T-helper 17 cell (primary cell): ENCODE data around the gene DUSP22. TPM values are rescaled to one million over a fixed set of nuclear protein-coding genes. Genes with fewer than 3 reads are reported as not detected.

Source experiments
- ATAC-seq: fragments of 150-1000 bp; cut with Tn5 transposase; 2 replicates; pipeline ENCODE4 v1.10.0; 2021; ENCODE audit warnings: mild to moderate bottlenecking, moderate library complexity
- DNase-seq, 3 donors: peaks; one replicate each; pipeline versions ENCODE4 v3.0.0 to v3.0.0-alpha.2; 2020 to 2021
- H3K9me3 ChIP-seq: one replicate; pipeline ENCODE4 v1.7.0; 2013; ENCODE audit warnings: low read length, mild to moderate bottlenecking; ENCODE audit not compliant: control insufficient read depth, poor library complexity, severe bottlenecking
- H3K27ac Mint-ChIP-seq: one replicate; pipeline ENCODE4 v1.8.0; 2022; ENCODE audit warnings: mild to moderate bottlenecking, moderate library complexity, mixed read lengths
- H3K27me3 Mint-ChIP-seq: one replicate; pipeline ENCODE4 v1.8.0; 2022; ENCODE audit warnings: mixed read lengths
- H3K36me3 Mint-ChIP-seq: one replicate; pipeline ENCODE4 v1.8.0; 2022; ENCODE audit warnings: low read depth, mixed read lengths
- H3K4me1 Mint-ChIP-seq: one replicate; pipeline ENCODE4 v1.8.0; 2022; ENCODE audit warnings: mild to moderate bottlenecking, mixed read lengths
- H3K4me3 Mint-ChIP-seq: one replicate; pipeline ENCODE4 v1.8.0; 2022; ENCODE audit warnings: mild to moderate bottlenecking, moderate library complexity, mixed read lengths
- total RNA-seq, 4 donors: library from RNA in 2 of 4; stranded (reverse) in 2 of 4; gene quantifications; one replicate each; pipeline ENCODE4 v1.2.3 and lab custom pipeline; 2022 to 2026

The DUSP22 gene
- total RNA-seq, 2 donors from 2014 or later = 26.9 to 38.1 TPM

DNA sequence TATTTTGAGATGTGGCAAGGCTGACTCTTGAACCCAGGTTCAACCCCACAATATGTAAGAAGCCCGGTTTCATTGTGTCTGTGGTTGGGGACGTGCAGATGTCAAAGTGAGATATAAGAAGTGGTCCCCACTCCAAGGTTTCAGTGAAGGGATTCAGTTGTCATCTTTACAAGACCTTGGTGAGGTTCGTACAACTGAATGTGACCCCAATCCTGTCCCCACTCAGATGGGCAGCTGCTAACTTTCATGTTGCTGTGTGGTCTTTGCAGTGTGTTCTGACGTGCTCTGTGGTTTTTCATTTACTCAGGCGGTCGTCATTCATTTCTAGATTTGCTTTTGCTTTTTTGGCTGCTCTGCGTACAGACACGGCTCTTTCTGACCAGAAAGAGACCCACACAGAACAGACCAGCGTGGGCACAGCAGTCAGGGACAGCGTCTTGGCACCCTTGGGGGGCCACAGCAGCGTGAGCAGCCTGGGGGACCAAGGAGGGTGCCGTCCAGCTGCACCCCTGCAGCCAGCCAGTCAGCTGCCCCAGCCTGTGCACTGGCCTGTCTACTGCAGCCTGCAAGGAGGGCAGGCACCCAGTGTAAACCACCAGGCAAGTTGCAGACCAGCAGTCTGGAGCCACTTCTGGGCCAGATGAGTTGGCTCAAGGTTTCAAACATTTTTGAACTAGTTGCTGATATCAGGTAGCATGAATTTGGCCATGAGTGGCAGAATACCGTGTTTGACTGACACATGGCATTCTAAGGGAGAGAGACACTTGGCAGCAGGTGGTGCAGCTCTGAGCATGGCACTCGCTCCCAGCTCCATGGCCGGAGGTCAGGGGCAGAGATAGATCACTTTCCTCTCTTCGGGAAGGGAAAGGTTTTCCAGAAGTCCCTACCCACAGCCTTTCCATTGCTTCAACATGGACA is 49.9 kb downstream of the DUSP22 start:
- Mint-ChIP-seq H3K27me3 (no peaks in the 10 kb centered on the region), H3K27ac (no peak overlapping the region), H3K4me1 (peaks cover 15% of the 10 kb centered on the region), H3K36me3 (no peaks in the 10 kb centered on the region), H3K4me3 (no peak overlapping the region)
- no peaks in the 10 kb centered on the region for H3K9me3 ChIP-seq
- DNase-seq (no peak), ATAC-seq (no peak)

DNA sequence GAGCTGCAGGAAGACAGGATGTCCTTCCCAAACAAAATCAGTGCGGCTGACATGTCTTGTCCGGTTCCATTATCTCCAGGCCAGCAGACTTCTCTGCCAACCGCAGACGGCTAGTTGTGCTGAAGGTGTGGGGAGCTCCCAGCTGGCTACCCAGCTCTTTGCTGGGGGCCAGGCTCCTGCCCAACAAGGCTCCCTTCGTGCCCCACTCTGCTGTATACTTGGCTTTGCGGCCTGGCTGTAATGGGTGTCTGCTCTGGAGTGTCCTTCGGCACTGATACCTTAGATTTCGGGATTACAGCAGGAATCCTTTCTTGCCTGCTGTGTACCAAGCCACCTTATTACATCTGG is 50.5 kb downstream of the DUSP22 start:
- H3K9me3 ChIP-seq = no peaks in the 10 kb centered on the region
- H3K27me3 Mint-ChIP-seq = no peaks in the 10 kb centered on the region
- H3K27ac Mint-ChIP-seq = no peak overlapping the region
- H3K36me3 Mint-ChIP-seq = no peaks in the 10 kb centered on the region
- ATAC-seq = no peak
- DNase-seq = no peak
- H3K4me3 Mint-ChIP-seq = no peak overlapping the region
- H3K4me1 Mint-ChIP-seq = peaks cover 13% of the 10 kb centered on the region

- H3K9me3 ChIP-seq = no peaks in the 10 kb centered on the region
- peaks cover 9% of the 10 kb centered on the region for H3K4me1 Mint-ChIP-seq
- no peak overlapping the region for H3K27ac Mint-ChIP-seq
- ATAC-seq = no peak
- H3K27me3 Mint-ChIP-seq = no peaks in the 10 kb centered on the region
- H3K4me3 Mint-ChIP-seq = no peak overlapping the region
- no peaks in the 10 kb centered on the region for H3K36me3 Mint-ChIP-seq
- no peak for DNase-seq
Observed at GRCh38 chr6:343226-343935, 51.1 kb downstream of the DUSP22 start.

GRCh38 chr6:343960-344815 is 51.9 kb downstream of the DUSP22 start:
- Mint-ChIP-seq H3K27ac (no peak overlapping the region), H3K36me3 (peaks cover 3% of the 10 kb centered on the region), H3K27me3 (no peaks in the 10 kb centered on the region), H3K4me1 (peaks cover 5% of the 10 kb centered on the region), H3K4me3 (no peak overlapping the region)
- no peak for DNase-seq
- H3K9me3 ChIP-seq = no peaks in the 10 kb centered on the region
- no peak for ATAC-seq

DNA sequence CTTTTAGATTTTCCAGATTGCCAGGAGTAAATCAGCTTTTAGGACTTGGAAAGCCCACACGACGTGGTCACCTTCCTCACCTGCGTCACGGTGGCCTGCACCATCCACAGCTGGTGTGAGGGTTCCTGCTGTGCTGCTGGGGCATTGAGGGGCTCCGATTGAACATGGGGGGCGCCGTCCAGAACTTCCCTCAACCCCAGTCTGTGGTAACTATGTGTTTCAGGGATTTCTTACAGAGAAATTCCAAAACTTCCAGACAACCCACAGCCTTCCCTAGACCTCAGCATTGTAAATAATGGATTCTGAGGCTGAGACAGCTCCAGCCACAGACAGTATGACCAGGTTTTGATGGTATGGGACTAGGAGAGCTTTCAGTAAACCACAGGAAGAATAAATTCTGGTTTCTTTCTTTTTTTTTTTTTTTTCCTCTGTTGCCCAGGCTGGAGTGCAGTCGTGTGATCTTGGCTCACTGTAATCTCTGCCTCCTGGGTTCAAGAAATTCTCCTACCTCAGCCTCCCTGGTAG is 52.6 kb downstream of the DUSP22 start:
- Mint-ChIP-seq H3K27me3 (no peaks in the 10 kb centered on the region), H3K36me3 (peaks cover 3% of the 10 kb centered on the region), H3K4me3 (no peak overlapping the region), H3K27ac (no peak overlapping the region), H3K4me1 (no peaks in the 10 kb centered on the region)
- H3K9me3 ChIP-seq = no peaks in the 10 kb centered on the region
- ATAC-seq (no peak), DNase-seq (no peak)

- Mint-ChIP-seq H3K4me3 (no peak overlapping the region), H3K27me3 (no peaks in the 10 kb centered on the region), H3K27ac (no peak overlapping the region), H3K4me1 (no peaks in the 10 kb centered on the region), H3K36me3 (peaks cover 3% of the 10 kb centered on the region)
- DNase-seq = no peak
- ATAC-seq = no peak
- H3K9me3 ChIP-seq = no peaks in the 10 kb centered on the region
Observed at GRCh38 chr6:345747-346385, 53.6 kb downstream of the DUSP22 start.

GRCh38 chr6:346386-347030 is 54.2 kb downstream of the DUSP22 start:
- Mint-ChIP-seq H3K27me3 (no peaks in the 10 kb centered on the region), H3K27ac (no peak overlapping the region), H3K36me3 (peaks cover 3% of the 10 kb centered on the region), H3K4me1 (no peaks in the 10 kb centered on the region), H3K4me3 (no peak overlapping the region)
- ATAC-seq = no peak
- DNase-seq = no peak
- H3K9me3 ChIP-seq = no peaks in the 10 kb centered on the region

- H3K36me3 Mint-ChIP-seq = peaks cover 3% of the 10 kb centered on the region
- H3K27me3 Mint-ChIP-seq = no peaks in the 10 kb centered on the region
- DNase-seq = no peak
- ATAC-seq = peak; percentile 65
- no peak overlapping the region for H3K4me3 Mint-ChIP-seq
- no peaks in the 10 kb centered on the region for H3K9me3 ChIP-seq
- H3K4me1 Mint-ChIP-seq = no peaks in the 10 kb centered on the region
- no peak overlapping the region for H3K27ac Mint-ChIP-seq
Observed at GRCh38 chr6:347232-347631, 54.9 kb downstream of the DUSP22 start.

DNA sequence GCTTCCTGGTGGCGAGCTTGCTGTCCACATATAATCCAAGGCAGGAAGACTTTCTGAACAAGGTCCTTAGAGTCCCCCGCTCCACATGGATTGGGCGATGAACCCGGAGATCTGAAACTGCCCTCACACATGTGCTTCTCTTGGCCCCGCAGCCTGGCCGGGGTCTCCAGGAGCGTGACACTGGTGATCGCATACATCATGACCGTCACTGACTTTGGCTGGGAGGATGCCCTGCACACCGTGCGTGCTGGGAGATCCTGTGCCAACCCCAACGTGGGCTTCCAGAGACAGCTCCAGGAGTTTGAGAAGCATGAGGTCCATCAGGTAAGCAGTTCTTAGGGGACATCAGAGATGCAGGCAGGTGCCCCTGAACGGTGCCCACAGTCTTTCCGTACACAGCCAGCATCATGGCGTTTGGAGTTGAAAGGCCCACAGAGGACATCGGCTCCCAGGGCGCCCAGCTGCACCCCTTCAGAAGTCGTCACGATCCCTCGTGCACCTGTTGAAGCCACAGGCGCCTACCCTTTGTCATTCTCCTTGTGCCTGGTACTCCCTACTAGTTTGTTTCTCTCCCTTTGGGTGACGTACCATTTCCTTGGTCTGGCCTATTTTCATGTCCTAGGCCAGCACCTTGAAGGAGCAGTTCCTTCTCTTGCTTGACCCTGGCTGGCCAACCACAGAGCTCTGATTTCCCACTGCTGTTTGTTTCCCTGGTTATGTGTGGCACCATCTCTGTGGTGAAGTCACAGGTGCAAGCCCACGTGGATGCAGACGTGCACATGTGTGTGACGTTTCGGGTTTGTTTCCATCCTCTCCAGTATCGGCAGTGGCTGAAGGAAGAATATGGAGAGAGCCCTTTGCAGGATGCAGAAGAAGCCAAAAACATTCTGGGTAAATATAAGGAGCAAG is 55.9 kb downstream of the DUSP22 start:
- Mint-ChIP-seq H3K4me1 (no peaks in the 10 kb centered on the region), H3K27me3 (no peaks in the 10 kb centered on the region), H3K27ac (no peak overlapping the region), H3K4me3 (no peak overlapping the region), H3K36me3 (peaks cover 3% of the 10 kb centered on the region)
- no peaks in the 10 kb centered on the region for H3K9me3 ChIP-seq
- DNase-seq (no peak), ATAC-seq (no peak)

DNA sequence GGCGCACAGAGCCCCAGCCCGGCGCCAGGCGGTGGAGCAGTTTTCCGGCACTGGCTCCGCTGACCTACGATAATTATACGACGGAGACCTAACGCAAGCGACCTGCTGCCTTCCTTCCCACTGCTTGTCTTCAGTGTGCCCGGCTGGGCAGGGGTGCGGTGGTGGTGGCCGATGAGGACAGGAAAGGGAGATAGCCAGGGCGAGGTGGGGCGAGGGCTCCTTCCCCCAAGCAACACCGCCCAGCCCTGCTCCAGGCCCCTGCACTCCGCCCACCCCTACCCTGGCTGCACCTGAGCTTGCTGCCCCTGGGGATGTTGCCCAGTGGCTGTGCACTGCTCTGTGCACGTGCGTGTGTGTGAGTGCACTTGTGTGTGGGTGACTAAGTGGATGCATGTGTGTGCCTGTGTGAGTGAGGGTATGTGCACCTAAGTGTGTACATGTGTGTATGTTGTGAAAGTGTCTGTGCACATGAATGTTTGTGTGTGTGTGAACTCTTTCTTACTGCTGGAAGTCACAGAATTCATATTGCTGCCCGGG is 56.6 kb downstream of the DUSP22 start:
- H3K27ac Mint-ChIP-seq = no peak overlapping the region
- DNase-seq (no peak), ATAC-seq (no peak)
- H3K27me3 Mint-ChIP-seq = no peaks in the 10 kb centered on the region
- H3K4me3 Mint-ChIP-seq = no peak overlapping the region
- H3K9me3 ChIP-seq = no peaks in the 10 kb centered on the region
- peaks cover 4% of the 10 kb centered on the region for H3K36me3 Mint-ChIP-seq
- H3K4me1 Mint-ChIP-seq = peaks cover 1% of the 10 kb centered on the region

DNA sequence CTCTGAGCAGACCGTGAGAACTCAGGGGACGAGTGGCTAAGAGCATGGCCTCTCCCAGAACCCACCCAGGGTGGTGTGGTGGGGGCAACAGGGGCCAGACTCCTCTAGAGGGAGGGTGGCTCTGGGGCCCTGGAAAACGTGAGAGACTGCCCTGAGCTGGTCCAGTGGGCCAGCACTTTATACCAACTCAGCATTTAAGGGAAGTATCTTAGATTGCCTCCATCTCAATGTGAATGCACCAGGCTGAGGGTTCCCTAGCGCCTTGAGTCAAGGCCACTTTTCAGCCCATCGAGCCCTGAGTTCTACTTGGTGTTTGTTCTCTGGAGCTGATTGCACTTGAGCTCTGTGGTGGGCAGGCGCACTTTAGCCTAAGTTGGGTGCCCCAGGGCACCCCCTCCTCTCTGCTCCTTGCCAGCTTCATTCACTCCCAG is 57.2 kb downstream of the DUSP22 start:
- Mint-ChIP-seq H3K27me3 (no peaks in the 10 kb centered on the region), H3K36me3 (peaks cover 5% of the 10 kb centered on the region), H3K4me3 (no peak overlapping the region), H3K4me1 (peaks cover 2% of the 10 kb centered on the region), H3K27ac (no peak overlapping the region)
- ATAC-seq (no peak), DNase-seq (no peak)
- H3K9me3 ChIP-seq = no peaks in the 10 kb centered on the region
